ENCODE results near the gene ANKRD35. TPM values are rescaled to one million over a fixed set of nuclear protein-coding genes. Genes with fewer than 3 reads are reported as not detected.

ANKRD35 gene
- total and polyA plus RNA-seq, 2 of the 8 experiments (the other 6 are each of a cell fraction or from before 2014, with no cell fraction given) = 1.6 to 3.0 TPM

GRCh38 chr1:145886390-145886789 lies 724 bp upstream of the ANKRD35 start:
- no peak overlapping the region for H2BK5ac ChIP-seq (ENCODE audit: low read depth, low read length)
- no peak overlapping the region for H2AFZ ChIP-seq (ENCODE audit: low read length)
- H2AK5ac ChIP-seq (ENCODE audit: low read depth, low read length) = no peak overlapping the region
- POLR2A ChIA-PET (ENCODE audit: partially characterized antibody) = interaction anchor here (1.1 kb wide), 2 partner anchors 14 to 165 kb away, joined by 4 to 7 read pairs; no protein-coding TSS in a partner anchor
- no peak overlapping the region for H3K9ac ChIP-seq (replicated peaks in 1 of 4; ENCODE audit: extremely low read depth in 1 of 4, low read depth in 3 of 4, low read length in 3 of 4)
- no peak overlapping the region for H3K27ac ChIP-seq (ENCODE audit: low read depth, low read length)
- no peak overlapping the region; the same call in 1 of the 2 replicates for H3K18ac ChIP-seq (ENCODE audit: extremely low read depth, low read length)
- no peak overlapping the region for H4K91ac ChIP-seq (replicated peaks; ENCODE audit: insufficient read length, low read length)
- no peaks in the 10 kb centered on the region; a peak in 1 of 7 replicates for H3K4me1 ChIP-seq (replicated peaks in 1 of 4; ENCODE audit: control insufficient read depth in 3 of 4, insufficient read depth in 4 of 4, low read length in 3 of 4)
- H3K4me2 ChIP-seq (ENCODE audit: insufficient read depth in 1 of 2, low read depth in 2 of 2, low read length in 2 of 2) = peak overlapping the region; percentile 63
- H3K4me3 ChIP-seq (ENCODE audit: extremely low read depth in 1 of 4, insufficient read depth in 2 of 4, low read depth in 3 of 4, low read length in 4 of 4) = peak overlapping the region; percentile 44 to 72 (median 67)
- H2BK12ac ChIP-seq (ENCODE audit: low read depth, low read length) = no peak overlapping the region
- peaks cover 0 to 21% (median 15%) of the 10 kb centered on the region in 4 experiments; a peak in 6 of 7 replicates for H3K27me3 ChIP-seq (replicated peaks in 1 of 4; ENCODE audit: control insufficient read depth in 3 of 4, extremely low read depth in 1 of 4, insufficient read depth in 3 of 4, low read length in 3 of 4)
- no peaks in the 10 kb centered on the region for H3K79me2 ChIP-seq (ENCODE audit: control insufficient read depth in 1 of 2, insufficient read depth in 2 of 2, low read length in 2 of 2)
- no peak overlapping the region for H4K8ac ChIP-seq (ENCODE audit: extremely low read depth, insufficient read depth, low read length)
- no peaks in the 10 kb centered on the region for H3K9me3 ChIP-seq (ENCODE audit: insufficient read depth in 2 of 2, low read depth in 1 of 2, low read length in 1 of 2)
- peaks cover 5% of the 10 kb centered on the region; the same call in 1 of the 2 replicates for H3K23me2 ChIP-seq (ENCODE audit: low read depth, low read length)
- FAIRE-seq (no peak), DNase-seq (ENCODE audit: low read depth in 1 of 2, low spot score in 2 of 2) (no peak)
- no peaks in the 10 kb centered on the region for H3K36me3 ChIP-seq (ENCODE audit: control insufficient read depth in 2 of 4, insufficient read depth in 4 of 4, low read length in 3 of 4)
- no peak overlapping the region for H3K56ac ChIP-seq (replicated peaks; ENCODE audit: insufficient read length, low read depth, low read length)
- 64% methylated on average over 11 of the region's 11 CpGs; no CpG with 5 or more reads in 1 of the 2 experiments for WGBS, 2 experiments (ENCODE audit: extremely low coverage in 1 of 2, insufficient coverage in 1 of 2, insufficient read length in 1 of 2, insufficient replicate concordance in 2 of 2, low coverage in 1 of 2, low lambda C conversion rate in 2 of 2, missing lambda C conversion rate in 1 of 2)
- no peak overlapping the region for H2BK20ac ChIP-seq (ENCODE audit: low read length)
- no peak overlapping the region for H3K14ac ChIP-seq (ENCODE audit: insufficient read length)
- H3K23ac ChIP-seq (ENCODE audit: insufficient read length) = no peak overlapping the region
- no peaks in the 10 kb centered on the region for H3K79me1 ChIP-seq (ENCODE audit: low read depth, low read length)
- CTCF ChIA-PET (ENCODE audit: partially characterized antibody) = interaction anchor here (0.9 to 8.7 kb wide), 6 partner anchors 13 to 131 kb away, joined by 3 to 84 read pairs (median 11); partner anchors contain the start of genes ITGA10 and NUDT17
- no peaks in the 10 kb centered on the region for H4K20me1 ChIP-seq (replicated peaks in 1 of 2; ENCODE audit: control insufficient read depth in 1 of 2, insufficient read depth in 2 of 2, low read length in 2 of 2)
- no peak overlapping the region for H3K4ac ChIP-seq (replicated peaks; ENCODE audit: insufficient read length, low read depth, low read length)
- H2BK120ac ChIP-seq (replicated peaks; ENCODE audit: low read depth, low read length) = no peak overlapping the region
- no peak overlapping the region for H4K5ac ChIP-seq (ENCODE audit: insufficient read length, low read depth, low read length)
- no peak overlapping the region for H2BK15ac ChIP-seq (ENCODE audit: low read length)
- no peak for TF ChIP-seq E2F6 (IDR thresholded peaks at IDR 0.05)
- TF ChIP-seq ATF3 (IDR thresholded peaks at IDR 0.05; ENCODE audit: insufficient read depth, low read depth, low read length) = no peak
- no peak for TF ChIP-seq MAX (IDR thresholded peaks at IDR 0.05)
- no peak for TF ChIP-seq BACH1 (IDR thresholded peaks at IDR 0.05; ENCODE audit: low read length)
- TF ChIP-seq SIX5 (IDR thresholded peaks at IDR 0.05; ENCODE audit: low read depth, low read length) = no peak
- no peak for TF ChIP-seq SIRT6 (IDR thresholded peaks at IDR 0.05; ENCODE audit: low read length)
- no peak for TF ChIP-seq GTF2F1 (IDR thresholded peaks at IDR 0.05; ENCODE audit: borderline replicate concordance, low read depth, low read length)
- TF ChIP-seq JUND (IDR thresholded peaks at IDR 0.05; ENCODE audit: low read length) = no peak
- TF ChIP-seq CHD2 (IDR thresholded peaks at IDR 0.05; ENCODE audit: low read length) = no peak
- TF ChIP-seq, protein P1, sequence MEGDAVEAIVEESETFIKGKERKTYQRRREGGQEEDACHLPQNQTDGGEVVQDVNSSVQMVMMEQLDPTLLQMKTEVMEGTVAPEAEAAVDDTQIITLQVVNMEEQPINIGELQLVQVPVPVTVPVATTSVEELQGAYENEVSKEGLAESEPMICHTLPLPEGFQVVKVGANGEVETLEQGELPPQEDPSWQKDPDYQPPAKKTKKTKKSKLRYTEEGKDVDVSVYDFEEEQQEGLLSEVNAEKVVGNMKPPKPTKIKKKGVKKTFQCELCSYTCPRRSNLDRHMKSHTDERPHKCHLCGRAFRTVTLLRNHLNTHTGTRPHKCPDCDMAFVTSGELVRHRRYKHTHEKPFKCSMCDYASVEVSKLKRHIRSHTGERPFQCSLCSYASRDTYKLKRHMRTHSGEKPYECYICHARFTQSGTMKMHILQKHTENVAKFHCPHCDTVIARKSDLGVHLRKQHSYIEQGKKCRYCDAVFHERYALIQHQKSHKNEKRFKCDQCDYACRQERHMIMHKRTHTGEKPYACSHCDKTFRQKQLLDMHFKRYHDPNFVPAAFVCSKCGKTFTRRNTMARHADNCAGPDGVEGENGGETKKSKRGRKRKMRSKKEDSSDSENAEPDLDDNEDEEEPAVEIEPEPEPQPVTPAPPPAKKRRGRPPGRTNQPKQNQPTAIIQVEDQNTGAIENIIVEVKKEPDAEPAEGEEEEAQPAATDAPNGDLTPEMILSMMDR (IDR thresholded peaks at IDR 0.05; ENCODE audit: control extremely low read depth in 1 of 3, insufficient read depth in 1 of 3, low read depth in 1 of 3, low read length in 3 of 3) = no peak

All from H1 (cell line).